Uterus (tissue), 4 donors: ENCODE results near the gene KRT79. TPM values are rescaled to one million over a fixed set of nuclear protein-coding genes. Genes with fewer than 3 reads are reported as not detected.

Experiments
- DNase-seq, 2 donors: peaks; one replicate each; pipeline ENCODE4 v3.0.0-alpha.2; 2019 to 2020
- H3K27ac ChIP-seq, 2 donors: fragments of 200-600 bp; sonication (generic); 1 replicate in 1 of 2; 2 replicates in 1 of 2; pipeline ENCODE4 v1.5.1; 2016 to 2018
- H3K27me3 ChIP-seq, 2 donors: fragments of 200-600 bp; sonication (generic); one replicate each; pipeline ENCODE4 v1.5.1; 2018 to 2019; ENCODE audit warnings: control low read depth in 1 of 2
- H3K36me3 ChIP-seq, 2 donors: fragments of 200-600 bp; sonication (generic); one replicate each; pipeline ENCODE4 v1.5.1; 2019; ENCODE audit warnings: control low read depth in 1 of 2
- H3K4me1 ChIP-seq, 2 donors: fragments of 200-600 bp; sonication (generic); one replicate each; pipeline ENCODE4 v1.5.1; 2018 to 2019; ENCODE audit warnings: control low read depth in 1 of 2
- H3K4me3 ChIP-seq, 2 donors: fragments of 200-600 bp; sonication (generic); 1 replicate in 1 of 2; 2 replicates in 1 of 2; pipeline ENCODE4 v1.5.1; 2018 to 2019; ENCODE audit warnings: mild to moderate bottlenecking in 1 of 2
- H3K9me3 ChIP-seq, 2 donors: fragments of 200-600 bp; sonication (generic); one replicate each; pipeline ENCODE4 v1.5.1; 2019; ENCODE audit warnings: control low read depth in 1 of 2
- POLR2A ChIP-seq, 2 donors: fragments of 450-650 bp; IDR thresholded peaks; one replicate each; pipeline ENCODE4 v1.6.1; 2016; ENCODE audit warnings: antibody characterized with exemption in 2 of 2, mild to moderate bottlenecking in 1 of 2, moderate library complexity in 1 of 2
- intact Hi-C: fragments of 100-400 bp; cut with DNase I; formaldehyde crosslinking; loops from one replicate; pipeline ENCODE4 v1.15.1; 2023; ENCODE audit warnings: low total_unique reads
- total RNA-seq, 4 donors: library from RNA; depleted of rRNA in 3 of 4; stranded (reverse); fragments of >200 nt in 3 of 4; gene quantifications; one replicate each; pipeline versions ENCODE4 v1.1.0 to v1.2.4, GENCODE V29; 2014 to 2023
- TF ChIP-seq, protein P1 (sequence below), 4 experiments: fragments of 200-600 bp in 2 of 4; fragments of 450-650 bp in 2 of 4; sonication (generic) in 2 of 4; IDR thresholded peaks; one replicate each; pipeline ENCODE4 v1.5.1; 2016 to 2019; ENCODE audit warnings: antibody characterized with exemption in 4 of 4, mild to moderate bottlenecking in 2 of 4, moderate library complexity in 1 of 4
- donor health status: DM: yes; HTN: yes; CAD: no.

KRT79 gene
- total RNA-seq, 4 donors from 2014 or later, result not detected

DNA sequence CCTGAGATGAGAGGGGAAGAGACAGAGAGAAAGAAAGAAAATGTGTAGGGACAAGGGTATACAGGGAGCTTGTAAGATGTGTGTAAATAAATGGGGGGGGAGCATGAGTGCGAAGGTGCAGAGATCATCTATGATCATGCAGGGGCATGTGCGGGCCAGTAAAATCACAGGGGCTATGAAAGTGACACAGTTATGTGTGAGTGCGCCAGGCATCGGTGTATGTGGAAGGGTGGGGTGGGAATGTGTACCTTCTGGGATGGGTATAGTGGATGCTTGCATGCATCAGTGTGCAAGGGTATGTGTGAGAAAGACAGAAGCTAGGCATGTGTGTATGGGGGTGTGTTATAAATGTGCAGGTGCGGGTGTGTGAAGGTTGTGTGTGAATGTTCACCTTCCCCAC, 33.0 kb upstream of the KRT79 start:
- Histone ChIP-seq H3K27me3 (no peaks in the 10 kb centered on the region), H3K4me3 (no peak overlapping the region), H3K4me1 (peaks cover 0 to 4% of the 10 kb centered on the region in 2 donors), H3K36me3 (no peaks in the 10 kb centered on the region), H3K9me3 (no peaks in the 10 kb centered on the region), H3K27ac (no peak overlapping the region)
- TF ChIP-seq, protein P1, sequence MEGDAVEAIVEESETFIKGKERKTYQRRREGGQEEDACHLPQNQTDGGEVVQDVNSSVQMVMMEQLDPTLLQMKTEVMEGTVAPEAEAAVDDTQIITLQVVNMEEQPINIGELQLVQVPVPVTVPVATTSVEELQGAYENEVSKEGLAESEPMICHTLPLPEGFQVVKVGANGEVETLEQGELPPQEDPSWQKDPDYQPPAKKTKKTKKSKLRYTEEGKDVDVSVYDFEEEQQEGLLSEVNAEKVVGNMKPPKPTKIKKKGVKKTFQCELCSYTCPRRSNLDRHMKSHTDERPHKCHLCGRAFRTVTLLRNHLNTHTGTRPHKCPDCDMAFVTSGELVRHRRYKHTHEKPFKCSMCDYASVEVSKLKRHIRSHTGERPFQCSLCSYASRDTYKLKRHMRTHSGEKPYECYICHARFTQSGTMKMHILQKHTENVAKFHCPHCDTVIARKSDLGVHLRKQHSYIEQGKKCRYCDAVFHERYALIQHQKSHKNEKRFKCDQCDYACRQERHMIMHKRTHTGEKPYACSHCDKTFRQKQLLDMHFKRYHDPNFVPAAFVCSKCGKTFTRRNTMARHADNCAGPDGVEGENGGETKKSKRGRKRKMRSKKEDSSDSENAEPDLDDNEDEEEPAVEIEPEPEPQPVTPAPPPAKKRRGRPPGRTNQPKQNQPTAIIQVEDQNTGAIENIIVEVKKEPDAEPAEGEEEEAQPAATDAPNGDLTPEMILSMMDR (IDR thresholded peaks at IDR 0.05), result no peak
- no peak for TF ChIP-seq POLR2A (IDR thresholded peaks at IDR 0.05)
- DNase-seq, result no peak
- intact Hi-C loops, result no loop called here

DNA sequence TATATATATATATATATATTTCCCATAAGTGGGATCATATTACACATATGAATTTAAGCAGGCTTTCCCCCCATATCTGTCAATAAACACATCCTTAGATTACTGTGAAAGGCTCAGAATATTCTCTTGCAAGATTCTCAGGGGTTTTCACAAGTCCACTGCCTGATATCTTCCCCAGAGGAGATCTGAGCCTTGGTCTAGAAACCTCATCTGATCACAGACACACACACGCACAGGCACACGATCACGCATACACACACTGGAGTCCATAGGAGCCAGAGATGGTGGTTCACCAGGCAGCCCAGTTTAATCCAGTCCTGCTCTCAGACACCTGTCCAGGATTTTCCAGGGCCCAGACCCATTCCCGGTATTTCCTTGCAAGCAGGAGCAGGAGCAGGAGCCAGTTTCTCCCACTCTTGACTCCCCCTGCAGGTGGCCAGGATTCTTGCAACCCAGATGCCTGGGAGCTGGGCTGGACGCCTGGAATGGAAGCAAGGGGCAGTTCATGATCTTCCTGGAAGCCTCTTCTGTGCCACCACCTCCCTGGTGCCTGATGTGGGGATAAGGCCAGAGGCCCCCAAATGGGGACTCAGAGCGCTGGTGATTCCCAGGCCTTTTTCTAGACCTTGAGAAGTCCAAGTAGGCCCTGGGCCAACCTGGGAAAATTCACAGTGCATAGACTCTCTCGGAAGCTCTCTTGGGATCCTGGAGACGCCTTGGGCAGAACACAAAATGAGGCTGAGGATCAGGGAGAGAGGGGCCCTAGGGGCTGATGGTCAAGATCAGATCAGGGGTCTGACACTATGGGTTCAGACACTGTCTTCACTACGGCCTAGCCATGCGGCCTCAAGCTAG, 31.2 kb upstream of the KRT79 start:
- Histone ChIP-seq H3K4me1 (no peaks in the 10 kb centered on the region), H3K9me3 (no peaks in the 10 kb centered on the region), H3K27ac (no peak overlapping the region), H3K4me3 (no peak overlapping the region), H3K27me3 (no peaks in the 10 kb centered on the region), H3K36me3 (no peaks in the 10 kb centered on the region)
- TF ChIP-seq, protein P1 (IDR thresholded peaks at IDR 0.05), result peak; percentile 40 to 68 (median 60)
- TF ChIP-seq POLR2A (IDR thresholded peaks at IDR 0.05), result no peak
- peak; percentile 46 to 59 for DNase-seq
- intact Hi-C loops, result no loop called here

DNA sequence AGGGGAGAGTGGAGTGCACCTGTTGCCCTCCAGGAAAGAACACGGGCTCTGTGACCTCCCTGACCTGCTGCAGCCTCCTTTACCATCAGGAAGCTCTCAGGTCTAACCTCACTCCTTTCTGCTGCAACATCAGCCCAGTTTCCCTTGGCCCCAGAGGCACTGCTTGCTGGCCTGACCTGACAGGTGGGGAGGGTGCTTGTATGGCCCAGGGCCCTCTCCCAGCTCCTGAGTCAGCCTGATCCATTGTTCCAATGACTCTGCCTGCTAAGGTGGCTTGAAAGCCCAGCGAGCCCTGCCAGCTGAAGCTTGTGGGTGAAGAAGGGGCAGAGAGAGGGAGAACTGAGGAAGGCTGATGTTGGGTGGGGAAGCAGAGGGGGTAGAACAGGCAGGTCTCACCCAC, 27.9 kb upstream of the KRT79 start:
- intact Hi-C loops, result no loop called here
- no peak overlapping the region for H3K4me3 ChIP-seq
- TF ChIP-seq, protein P1 (IDR thresholded peaks at IDR 0.05), result no peak
- TF ChIP-seq POLR2A (IDR thresholded peaks at IDR 0.05), result no peak
- H3K9me3 ChIP-seq, result no peaks in the 10 kb centered on the region
- no peaks in the 10 kb centered on the region for H3K4me1 ChIP-seq
- H3K27ac ChIP-seq, result no peak overlapping the region
- H3K36me3 ChIP-seq, result no peaks in the 10 kb centered on the region
- H3K27me3 ChIP-seq, result no peaks in the 10 kb centered on the region
- DNase-seq, result no peak

DNA sequence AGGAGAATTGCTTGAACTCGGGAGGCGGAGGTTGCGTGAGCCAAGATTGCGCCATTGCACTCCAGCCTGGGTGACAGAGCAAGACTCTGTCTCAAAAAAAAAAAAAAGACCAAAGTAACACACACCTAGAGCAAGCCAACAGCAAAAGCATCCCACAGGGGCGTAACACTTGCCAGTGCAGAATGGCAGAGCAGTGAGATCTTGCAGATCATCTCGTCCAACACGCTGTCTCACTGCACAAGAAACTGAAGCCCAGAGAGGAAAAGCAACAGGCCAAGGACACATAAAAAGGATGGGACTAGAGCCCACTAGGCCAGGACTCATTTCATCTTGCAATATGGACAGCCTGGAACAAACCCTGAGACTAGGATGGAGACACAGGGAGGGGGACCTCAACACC, 27.4 kb upstream of the KRT79 start:
- intact Hi-C loops, result no loop called here
- H3K27ac ChIP-seq, result no peak overlapping the region
- no peaks in the 10 kb centered on the region for H3K27me3 ChIP-seq
- no peaks in the 10 kb centered on the region for H3K9me3 ChIP-seq
- H3K4me1 ChIP-seq, result no peaks in the 10 kb centered on the region
- no peak overlapping the region for H3K4me3 ChIP-seq
- no peaks in the 10 kb centered on the region for H3K36me3 ChIP-seq
- TF ChIP-seq POLR2A (IDR thresholded peaks at IDR 0.05), result no peak
- TF ChIP-seq, protein P1 (IDR thresholded peaks at IDR 0.05), result no peak
- no peak for DNase-seq

DNA sequence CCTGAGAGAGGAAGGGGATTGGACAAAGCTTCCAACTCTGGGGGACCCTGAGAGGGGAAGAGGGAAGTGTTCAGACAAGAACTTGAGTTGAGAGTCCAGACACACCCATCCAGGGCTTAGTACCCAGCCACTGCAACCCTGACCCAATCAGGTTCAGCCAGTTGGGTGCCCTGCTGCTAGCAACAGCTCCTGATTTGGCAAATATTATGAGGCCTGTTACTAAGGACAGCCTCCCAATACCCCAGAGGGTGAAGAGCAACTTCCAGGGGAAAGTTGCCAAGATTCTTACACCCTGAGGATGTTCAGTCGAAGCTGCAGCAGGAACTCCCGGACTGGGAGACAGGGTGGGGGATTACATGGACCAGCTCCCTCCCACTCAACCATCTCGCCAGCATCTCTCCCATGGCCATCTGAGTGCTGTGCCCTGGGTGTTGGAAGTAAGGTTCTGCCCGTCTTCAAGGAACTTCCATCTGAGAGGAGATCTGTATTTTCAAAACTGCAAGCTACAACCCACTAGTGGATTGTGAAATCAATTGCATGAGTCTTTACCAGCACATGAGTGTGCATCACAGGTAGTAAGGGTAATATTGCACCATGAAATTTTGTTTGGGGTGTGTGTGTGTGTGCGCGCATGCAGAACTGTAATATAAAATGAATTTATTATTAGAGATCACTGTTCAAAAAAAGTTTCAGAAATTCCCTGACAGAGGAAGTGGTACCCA, 26.2 kb upstream of the KRT79 start:
- DNase-seq, result no peak
- Histone ChIP-seq H3K9me3 (no peaks in the 10 kb centered on the region), H3K27ac (no peak overlapping the region), H3K27me3 (no peaks in the 10 kb centered on the region), H3K36me3 (no peaks in the 10 kb centered on the region), H3K4me1 (no peaks in the 10 kb centered on the region), H3K4me3 (no peak overlapping the region)
- intact Hi-C loops, result no loop called here
- TF ChIP-seq POLR2A (IDR thresholded peaks at IDR 0.05), result no peak
- TF ChIP-seq, protein P1 (IDR thresholded peaks at IDR 0.05), result no peak
